ENCODE results near the gene RHBDD1. TPM values are rescaled to one million over a fixed set of nuclear protein-coding genes. Genes with fewer than 3 reads are reported as not detected.
A peak's percentile ranks its signal among the peaks of the same experiment; 100 is the strongest.

RHBDD1 gene
- total RNA-seq, 1 donor from 2014 or later, result 34.9 TPM

DNA sequence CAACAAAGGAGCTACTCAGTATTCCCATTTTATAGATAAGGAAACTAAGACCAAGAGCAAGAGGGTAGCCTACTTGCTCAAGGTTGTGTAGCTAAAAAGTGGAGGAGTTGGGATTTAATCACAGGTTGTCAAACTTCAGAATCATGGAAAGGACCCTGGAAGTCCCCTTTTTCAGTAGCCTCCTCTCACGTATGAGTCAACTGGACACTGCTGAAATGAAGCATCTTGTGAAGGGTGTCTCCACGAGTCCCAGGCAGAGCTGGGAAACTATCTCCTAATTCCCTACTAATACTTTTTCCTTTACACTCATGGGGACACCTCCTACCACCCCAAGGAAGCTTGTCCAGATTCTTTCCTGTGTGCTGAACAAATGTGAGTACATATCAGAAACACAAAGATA, 155.8 kb downstream of the RHBDD1 start:
- TF ChIP-seq, protein P1, sequence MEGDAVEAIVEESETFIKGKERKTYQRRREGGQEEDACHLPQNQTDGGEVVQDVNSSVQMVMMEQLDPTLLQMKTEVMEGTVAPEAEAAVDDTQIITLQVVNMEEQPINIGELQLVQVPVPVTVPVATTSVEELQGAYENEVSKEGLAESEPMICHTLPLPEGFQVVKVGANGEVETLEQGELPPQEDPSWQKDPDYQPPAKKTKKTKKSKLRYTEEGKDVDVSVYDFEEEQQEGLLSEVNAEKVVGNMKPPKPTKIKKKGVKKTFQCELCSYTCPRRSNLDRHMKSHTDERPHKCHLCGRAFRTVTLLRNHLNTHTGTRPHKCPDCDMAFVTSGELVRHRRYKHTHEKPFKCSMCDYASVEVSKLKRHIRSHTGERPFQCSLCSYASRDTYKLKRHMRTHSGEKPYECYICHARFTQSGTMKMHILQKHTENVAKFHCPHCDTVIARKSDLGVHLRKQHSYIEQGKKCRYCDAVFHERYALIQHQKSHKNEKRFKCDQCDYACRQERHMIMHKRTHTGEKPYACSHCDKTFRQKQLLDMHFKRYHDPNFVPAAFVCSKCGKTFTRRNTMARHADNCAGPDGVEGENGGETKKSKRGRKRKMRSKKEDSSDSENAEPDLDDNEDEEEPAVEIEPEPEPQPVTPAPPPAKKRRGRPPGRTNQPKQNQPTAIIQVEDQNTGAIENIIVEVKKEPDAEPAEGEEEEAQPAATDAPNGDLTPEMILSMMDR (conservative IDR thresholded peaks at IDR 0.05), result no peak
- Mint-ChIP-seq H3K4me3 (no peak overlapping the region), H3K4me1 (ENCODE audit: unreplicated experiment) (no peaks in the 10 kb centered on the region)

DNA sequence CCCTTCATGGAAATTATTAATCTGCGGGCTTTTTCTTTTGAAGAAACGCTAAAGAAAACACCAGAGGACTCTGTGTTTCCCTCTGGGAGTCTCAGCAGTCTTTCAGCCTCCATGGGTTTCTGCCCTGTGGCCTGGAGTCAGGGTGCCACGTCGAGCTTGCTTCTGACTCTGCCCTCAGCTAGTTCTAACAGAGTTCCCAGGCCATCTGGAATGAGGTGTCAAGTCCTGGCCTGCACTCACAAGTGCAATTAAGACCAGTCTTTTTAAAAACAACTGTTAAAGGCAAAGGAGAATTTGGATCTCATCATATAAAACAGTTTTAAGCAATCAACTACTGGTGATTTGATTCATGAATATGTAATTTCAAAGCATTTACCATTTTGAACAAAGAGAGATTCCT, 157.3 kb downstream of the RHBDD1 start:
- Mint-ChIP-seq H3K4me3 (no peak overlapping the region), H3K4me1 (ENCODE audit: unreplicated experiment) (no peaks in the 10 kb centered on the region), H3K27ac (no peak overlapping the region), H3K27me3 (no peaks in the 10 kb centered on the region), H3K9me3 (no peaks in the 10 kb centered on the region), H3K36me3 (peaks cover 12% of the 10 kb centered on the region)
- no peak for DNase-seq (ENCODE audit: extremely low spot score, unreplicated experiment)
- TF ChIP-seq, protein P1 (conservative IDR thresholded peaks at IDR 0.05), result no peak

More for the DNA sequence above, 155.8 kb downstream of the RHBDD1 start:
- no peak for DNase-seq (ENCODE audit: extremely low spot score, unreplicated experiment)
- Mint-ChIP-seq H3K27me3 (no peaks in the 10 kb centered on the region), H3K9me3 (no peaks in the 10 kb centered on the region), H3K36me3 (peaks cover 12% of the 10 kb centered on the region), H3K27ac (no peak overlapping the region)

DNA sequence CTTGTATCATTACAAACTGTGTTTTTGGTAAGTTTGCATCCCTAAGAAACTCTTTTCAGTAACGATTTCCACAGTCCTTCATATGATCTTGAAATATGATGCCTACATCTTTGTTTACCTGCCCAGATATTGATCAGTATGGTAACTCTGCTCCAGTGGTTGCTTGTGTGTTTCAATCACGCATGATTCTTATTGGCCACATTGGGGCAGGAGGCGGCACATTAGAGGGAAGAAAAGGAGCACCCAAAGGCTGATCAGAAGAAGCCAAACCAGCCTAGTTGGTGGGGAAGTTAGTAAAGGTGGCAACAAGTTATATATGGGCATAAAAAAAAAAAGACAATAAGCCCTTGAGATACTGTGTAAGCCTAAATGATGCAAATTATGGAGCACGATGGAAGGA, 158.9 kb downstream of the RHBDD1 start:
- Mint-ChIP-seq H3K9me3 (no peaks in the 10 kb centered on the region), H3K27ac (no peak overlapping the region), H3K36me3 (peaks cover 14% of the 10 kb centered on the region), H3K4me3 (no peak overlapping the region), H3K27me3 (no peaks in the 10 kb centered on the region), H3K4me1 (ENCODE audit: unreplicated experiment) (peaks cover 2% of the 10 kb centered on the region)
- TF ChIP-seq, protein P1 (conservative IDR thresholded peaks at IDR 0.05), result peak; percentile 46
- DNase-seq (ENCODE audit: extremely low spot score, unreplicated experiment), result no peak

DNA sequence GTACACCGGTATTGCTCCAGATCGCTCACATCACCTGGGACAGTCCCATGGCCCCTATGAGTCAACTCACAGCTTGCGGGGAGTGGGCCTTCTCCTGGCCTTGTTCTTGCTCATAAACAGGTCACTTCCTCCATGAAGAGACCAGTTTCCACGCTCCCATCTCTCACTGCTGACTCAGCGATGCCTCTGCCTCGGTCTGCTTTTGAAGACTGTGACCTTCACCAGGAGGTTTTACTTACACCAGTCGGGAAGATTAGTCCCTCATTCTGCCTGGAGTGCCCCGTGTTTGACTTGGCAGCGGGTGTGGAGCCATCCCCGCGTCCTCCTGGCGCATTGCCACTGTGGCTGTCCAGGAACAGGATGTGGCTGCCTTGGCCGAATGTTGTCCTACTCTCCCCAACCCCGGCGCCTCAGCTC, 159.8 kb downstream of the RHBDD1 start:
- DNase-seq (ENCODE audit: extremely low spot score, unreplicated experiment), result no peak
- no peaks in the 10 kb centered on the region for H3K27me3 Mint-ChIP-seq
- no peaks in the 10 kb centered on the region for H3K9me3 Mint-ChIP-seq
- TF ChIP-seq, protein P1 (conservative IDR thresholded peaks at IDR 0.05), result no peak
- H3K27ac Mint-ChIP-seq, result no peak overlapping the region
- H3K4me3 Mint-ChIP-seq, result no peak overlapping the region
- peaks cover 5% of the 10 kb centered on the region for H3K4me1 Mint-ChIP-seq (ENCODE audit: unreplicated experiment)
- H3K36me3 Mint-ChIP-seq, result peaks cover 14% of the 10 kb centered on the region

DNA sequence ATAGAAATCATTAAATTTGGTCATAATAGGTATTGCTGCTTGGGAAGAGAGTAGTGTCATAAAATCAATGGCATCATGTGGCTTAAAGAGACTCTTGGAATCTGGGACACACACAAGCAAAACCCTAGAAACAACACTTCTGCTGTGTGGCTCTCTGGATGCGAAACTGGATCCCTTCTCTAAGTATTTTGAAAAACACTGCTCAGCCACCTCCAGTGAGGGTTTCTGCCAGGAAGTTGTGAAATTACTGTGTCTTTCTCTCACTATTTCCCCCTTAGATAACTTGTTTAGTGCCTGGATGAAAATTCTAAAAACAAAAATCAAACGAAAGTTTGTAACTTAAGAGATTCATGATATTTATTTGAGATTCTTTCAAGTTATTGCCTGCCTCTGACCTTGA, 163.8 kb downstream of the RHBDD1 start:
- H3K36me3 Mint-ChIP-seq, result peaks cover 13% of the 10 kb centered on the region
- no peak overlapping the region for H3K27ac Mint-ChIP-seq
- H3K27me3 Mint-ChIP-seq, result no peaks in the 10 kb centered on the region
- H3K9me3 Mint-ChIP-seq, result no peaks in the 10 kb centered on the region
- H3K4me3 Mint-ChIP-seq, result no peak overlapping the region
- no peak for DNase-seq (ENCODE audit: extremely low spot score, unreplicated experiment)
- H3K4me1 Mint-ChIP-seq (ENCODE audit: unreplicated experiment), result peaks cover 5% of the 10 kb centered on the region
- TF ChIP-seq, protein P1 (conservative IDR thresholded peaks at IDR 0.05), result no peak

DNA sequence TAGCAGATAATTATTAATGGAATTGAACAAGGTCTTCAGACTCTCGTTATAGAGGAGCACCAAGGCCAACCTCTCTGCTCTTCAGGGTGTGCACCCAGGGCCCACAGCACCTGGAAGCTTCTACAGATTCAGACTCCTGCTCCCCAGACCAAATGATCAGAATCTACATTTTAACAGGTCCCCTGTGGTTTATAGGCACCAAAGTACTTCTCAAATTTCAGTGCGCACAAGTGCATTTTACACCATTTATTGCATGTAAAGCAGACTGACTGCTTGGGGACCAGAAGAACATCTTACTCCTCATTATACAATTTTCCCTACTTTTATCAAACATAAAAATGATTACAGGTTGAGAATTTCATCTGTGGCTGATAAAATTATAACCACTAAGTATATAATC, 164.3 kb downstream of the RHBDD1 start:
- peaks cover 5% of the 10 kb centered on the region for H3K4me1 Mint-ChIP-seq (ENCODE audit: unreplicated experiment)
- peaks cover 10% of the 10 kb centered on the region for H3K36me3 Mint-ChIP-seq
- no peak overlapping the region for H3K4me3 Mint-ChIP-seq
- no peak overlapping the region for H3K27ac Mint-ChIP-seq
- no peaks in the 10 kb centered on the region for H3K27me3 Mint-ChIP-seq
- no peak for DNase-seq (ENCODE audit: extremely low spot score, unreplicated experiment)
- H3K9me3 Mint-ChIP-seq, result no peaks in the 10 kb centered on the region
- TF ChIP-seq, protein P1 (conservative IDR thresholded peaks at IDR 0.05), result no peak
